Astrocyte (in vitro differentiated cells and primary cell): ENCODE data around the gene BLZF1. TPM values are rescaled to one million over a fixed set of nuclear protein-coding genes. Genes with fewer than 3 reads are reported as not detected.

Source experiments
- DNase-seq: peaks from one replicate; pipeline ENCODE4 v3.0.0-alpha.2; 2010; ENCODE audit warnings: low read depth
- FAIRE-seq: peaks from 2 replicates; lab custom pipeline; 2011; peaks lifted over from hg19 to GRCh38; lab: Jason Lieb, UNC
- H2AFZ ChIP-seq: 2 replicates; pipeline ENCODE4 v1.6.0; 2012; ENCODE audit warnings: low read depth, low read length, inconsistent platforms
- H3K27ac ChIP-seq: 2 replicates; pipeline ENCODE4 v1.5.1; 2011; ENCODE audit warnings: low read depth, low read length, inconsistent platforms
- H3K27me3 ChIP-seq: 2 replicates; pipeline ENCODE4 v1.6.0; 2011; ENCODE audit warnings: low read length, inconsistent platforms; ENCODE audit not compliant: insufficient read depth
- H3K36me3 ChIP-seq: 2 replicates; pipeline ENCODE4 v1.5.1; 2011; ENCODE audit warnings: low read length, inconsistent platforms; ENCODE audit not compliant: insufficient read depth
- H3K4me1 ChIP-seq: 2 replicates; pipeline ENCODE4 v1.5.1; 2011; ENCODE audit warnings: low read length, inconsistent platforms; ENCODE audit not compliant: insufficient read depth
- H3K4me2 ChIP-seq: 2 replicates; pipeline ENCODE4 v1.6.0; 2012; ENCODE audit warnings: low read length, inconsistent platforms
- H3K4me3 ChIP-seq: 2 replicates; pipeline ENCODE4 v1.5.1; 2011; ENCODE audit warnings: low read depth, mild to moderate bottlenecking, low read length, inconsistent platforms; ENCODE audit not compliant: insufficient read depth
- H3K79me2 ChIP-seq: 2 replicates; pipeline ENCODE4 v1.6.0; 2012; ENCODE audit warnings: mild to moderate bottlenecking, low read length, inconsistent platforms; ENCODE audit not compliant: insufficient read depth
- H3K9ac ChIP-seq: 2 replicates; pipeline ENCODE4 v1.6.0; 2012; ENCODE audit warnings: mild to moderate bottlenecking, low read length, inconsistent platforms
- H3K9me3 ChIP-seq: 2 replicates; pipeline ENCODE4 v1.5.1; 2012; ENCODE audit warnings: low read depth, mild to moderate bottlenecking, low read length, inconsistent platforms; ENCODE audit not compliant: insufficient read depth
- H4K20me1 ChIP-seq: 2 replicates; pipeline ENCODE4 v1.6.0; 2012; ENCODE audit warnings: low read length, inconsistent platforms; ENCODE audit not compliant: insufficient read depth
- H3K27ac Mint-ChIP-seq: one replicate; pipeline ENCODE4 v1.8.0; 2021; ENCODE audit warnings: mild to moderate bottlenecking, mixed read lengths; ENCODE audit not compliant: unreplicated experiment
- H3K27me3 Mint-ChIP-seq: one replicate; pipeline ENCODE4 v1.8.0; 2021; ENCODE audit warnings: low read depth, mixed read lengths; ENCODE audit not compliant: unreplicated experiment
- H3K36me3 Mint-ChIP-seq: one replicate; pipeline ENCODE4 v1.8.0; 2021; ENCODE audit warnings: low read depth, mixed read lengths; ENCODE audit not compliant: unreplicated experiment
- H3K4me1 Mint-ChIP-seq: one replicate; pipeline ENCODE4 v1.8.0; 2021; ENCODE audit warnings: low read depth, mixed read lengths; ENCODE audit not compliant: unreplicated experiment
- H3K4me3 Mint-ChIP-seq: one replicate; pipeline ENCODE4 v1.8.0; 2021; ENCODE audit warnings: mild to moderate bottlenecking, moderate library complexity, mixed read lengths; ENCODE audit not compliant: unreplicated experiment
- H3K9me3 Mint-ChIP-seq: one replicate; pipeline ENCODE4 v1.8.0; 2021; ENCODE audit warnings: mild to moderate bottlenecking, mixed read lengths; ENCODE audit not compliant: unreplicated experiment
- EZH2 ChIP-seq: IDR thresholded peaks from 2 replicates; pipeline ENCODE4 v1.6.1; 2012; ENCODE audit warnings: mild to moderate bottlenecking, low read length, inconsistent platforms; ENCODE audit not compliant: insufficient read depth
- total RNA-seq: library from RNA; stranded (reverse); gene quantifications from 2 replicates; pipeline ENCODE4 v1.2.1, GENCODE V29; 2021
- TF ChIP-seq, protein P1 (sequence below): IDR thresholded peaks from 2 replicates; pipeline ENCODE4 v1.5.1; 2011; ENCODE audit warnings: low read depth, mild to moderate bottlenecking, inconsistent platforms, low read length, moderate library complexity; ENCODE audit not compliant: insufficient read depth

The BLZF1 gene
- total RNA-seq, 1 donor from 2014 or later: 52.0 TPM

- Histone ChIP-seq H3K79me2 (peaks cover 9% of the 10 kb centered on the region), H3K4me3 (no peak overlapping the region), H3K9me3 (no peaks in the 10 kb centered on the region), H3K27me3 (no peaks in the 10 kb centered on the region), H2AFZ (no peak overlapping the region), H3K4me1 (peaks cover 5% of the 10 kb centered on the region), H3K4me2 (peak overlapping the region; percentile 18), H3K36me3 (no peaks in the 10 kb centered on the region), H3K9ac (no peak overlapping the region), H3K27ac (no peak overlapping the region), H4K20me1 (peaks cover 2% of the 10 kb centered on the region)
- peaks cover 11% of the 10 kb centered on the region for H3K4me1 Mint-ChIP-seq
- no peaks in the 10 kb centered on the region for H3K27me3 Mint-ChIP-seq
- no peak for TF ChIP-seq EZH2
- TF ChIP-seq, protein P1, sequence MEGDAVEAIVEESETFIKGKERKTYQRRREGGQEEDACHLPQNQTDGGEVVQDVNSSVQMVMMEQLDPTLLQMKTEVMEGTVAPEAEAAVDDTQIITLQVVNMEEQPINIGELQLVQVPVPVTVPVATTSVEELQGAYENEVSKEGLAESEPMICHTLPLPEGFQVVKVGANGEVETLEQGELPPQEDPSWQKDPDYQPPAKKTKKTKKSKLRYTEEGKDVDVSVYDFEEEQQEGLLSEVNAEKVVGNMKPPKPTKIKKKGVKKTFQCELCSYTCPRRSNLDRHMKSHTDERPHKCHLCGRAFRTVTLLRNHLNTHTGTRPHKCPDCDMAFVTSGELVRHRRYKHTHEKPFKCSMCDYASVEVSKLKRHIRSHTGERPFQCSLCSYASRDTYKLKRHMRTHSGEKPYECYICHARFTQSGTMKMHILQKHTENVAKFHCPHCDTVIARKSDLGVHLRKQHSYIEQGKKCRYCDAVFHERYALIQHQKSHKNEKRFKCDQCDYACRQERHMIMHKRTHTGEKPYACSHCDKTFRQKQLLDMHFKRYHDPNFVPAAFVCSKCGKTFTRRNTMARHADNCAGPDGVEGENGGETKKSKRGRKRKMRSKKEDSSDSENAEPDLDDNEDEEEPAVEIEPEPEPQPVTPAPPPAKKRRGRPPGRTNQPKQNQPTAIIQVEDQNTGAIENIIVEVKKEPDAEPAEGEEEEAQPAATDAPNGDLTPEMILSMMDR: no peak
- H3K27ac Mint-ChIP-seq: no peak overlapping the region
- no peak overlapping the region for H3K4me3 Mint-ChIP-seq
- FAIRE-seq: no peak
- DNase-seq: no peak
- no peaks in the 10 kb centered on the region for H3K36me3 Mint-ChIP-seq
- no peaks in the 10 kb centered on the region for H3K9me3 Mint-ChIP-seq
Measured at GRCh38 chr1:169326261-169326955, 41.6 kb upstream of the BLZF1 start.

GRCh38 chr1:169326956-169327268, 41.1 kb upstream of the BLZF1 start:
- Histone ChIP-seq H4K20me1 (peaks cover 2% of the 10 kb centered on the region), H3K4me3 (no peak overlapping the region), H3K27ac (no peak overlapping the region), H3K4me1 (peaks cover 5% of the 10 kb centered on the region), H2AFZ (no peak overlapping the region), H3K9me3 (no peaks in the 10 kb centered on the region), H3K79me2 (peaks cover 12% of the 10 kb centered on the region), H3K4me2 (peak overlapping the region; percentile 18), H3K9ac (no peak overlapping the region), H3K27me3 (no peaks in the 10 kb centered on the region), H3K36me3 (no peaks in the 10 kb centered on the region)
- H3K27ac Mint-ChIP-seq: no peak overlapping the region
- peaks cover 7% of the 10 kb centered on the region for H3K4me1 Mint-ChIP-seq
- no peaks in the 10 kb centered on the region for H3K27me3 Mint-ChIP-seq
- DNase-seq (peak; percentile 57), FAIRE-seq (peak; percentile 34)
- H3K9me3 Mint-ChIP-seq: no peaks in the 10 kb centered on the region
- no peak overlapping the region for H3K4me3 Mint-ChIP-seq
- TF ChIP-seq EZH2: no peak
- TF ChIP-seq, protein P1: no peak
- H3K36me3 Mint-ChIP-seq: no peaks in the 10 kb centered on the region

DNA sequence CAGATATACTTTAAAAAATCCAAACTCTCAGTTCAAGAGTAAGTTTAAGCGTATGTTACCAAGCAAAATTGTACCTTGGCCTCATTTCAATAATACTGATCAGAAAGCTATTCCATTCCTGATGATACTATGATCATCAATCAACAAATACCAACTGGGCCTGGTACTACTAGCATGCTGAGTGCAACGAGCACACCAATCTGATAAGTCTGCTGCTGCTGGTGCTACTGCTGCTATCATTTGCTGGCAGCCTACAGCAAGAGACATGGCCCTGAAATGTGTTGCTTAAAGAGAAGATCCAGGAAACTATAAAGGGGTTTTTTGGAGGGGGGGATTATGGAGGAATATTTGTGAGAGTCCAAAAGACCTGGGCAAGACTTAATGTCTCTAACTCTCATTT, 40.1 kb upstream of the BLZF1 start:
- H3K27me3 ChIP-seq: no peaks in the 10 kb centered on the region
- H3K4me1 Mint-ChIP-seq: peaks cover 7% of the 10 kb centered on the region
- H3K4me2 ChIP-seq: no peak overlapping the region
- no peak overlapping the region for H3K27ac ChIP-seq
- TF ChIP-seq, protein P1: no peak
- TF ChIP-seq EZH2: no peak
- peaks cover 2% of the 10 kb centered on the region for H3K9me3 Mint-ChIP-seq
- H3K4me1 ChIP-seq: peaks cover 5% of the 10 kb centered on the region
- no peak for FAIRE-seq
- H3K27ac Mint-ChIP-seq: no peak overlapping the region
- H2AFZ ChIP-seq: no peak overlapping the region
- no peaks in the 10 kb centered on the region for H3K36me3 ChIP-seq
- no peak overlapping the region for H3K4me3 ChIP-seq
- H3K36me3 Mint-ChIP-seq: peaks cover 3% of the 10 kb centered on the region
- H3K9me3 ChIP-seq: no peaks in the 10 kb centered on the region
- no peak overlapping the region for H3K4me3 Mint-ChIP-seq
- no peak for DNase-seq
- peaks cover 2% of the 10 kb centered on the region for H4K20me1 ChIP-seq
- no peak overlapping the region for H3K9ac ChIP-seq
- H3K27me3 Mint-ChIP-seq: no peaks in the 10 kb centered on the region
- peaks cover 13% of the 10 kb centered on the region for H3K79me2 ChIP-seq
